Putamen (tissue), 1 donor: ENCODE results near the gene USH1G.
"Not testable (repeated sequence)": the region's sequence is repeated elsewhere in the genome, so short reads cannot be mapped to it uniquely, and the experiment has no call there.

Source experiments
- DNase-seq: peaks from one replicate; pipeline ENCODE4 v3.0.0-alpha.2; 2016; ENCODE audit warnings: low spot score

Gene USH1G

DNA sequence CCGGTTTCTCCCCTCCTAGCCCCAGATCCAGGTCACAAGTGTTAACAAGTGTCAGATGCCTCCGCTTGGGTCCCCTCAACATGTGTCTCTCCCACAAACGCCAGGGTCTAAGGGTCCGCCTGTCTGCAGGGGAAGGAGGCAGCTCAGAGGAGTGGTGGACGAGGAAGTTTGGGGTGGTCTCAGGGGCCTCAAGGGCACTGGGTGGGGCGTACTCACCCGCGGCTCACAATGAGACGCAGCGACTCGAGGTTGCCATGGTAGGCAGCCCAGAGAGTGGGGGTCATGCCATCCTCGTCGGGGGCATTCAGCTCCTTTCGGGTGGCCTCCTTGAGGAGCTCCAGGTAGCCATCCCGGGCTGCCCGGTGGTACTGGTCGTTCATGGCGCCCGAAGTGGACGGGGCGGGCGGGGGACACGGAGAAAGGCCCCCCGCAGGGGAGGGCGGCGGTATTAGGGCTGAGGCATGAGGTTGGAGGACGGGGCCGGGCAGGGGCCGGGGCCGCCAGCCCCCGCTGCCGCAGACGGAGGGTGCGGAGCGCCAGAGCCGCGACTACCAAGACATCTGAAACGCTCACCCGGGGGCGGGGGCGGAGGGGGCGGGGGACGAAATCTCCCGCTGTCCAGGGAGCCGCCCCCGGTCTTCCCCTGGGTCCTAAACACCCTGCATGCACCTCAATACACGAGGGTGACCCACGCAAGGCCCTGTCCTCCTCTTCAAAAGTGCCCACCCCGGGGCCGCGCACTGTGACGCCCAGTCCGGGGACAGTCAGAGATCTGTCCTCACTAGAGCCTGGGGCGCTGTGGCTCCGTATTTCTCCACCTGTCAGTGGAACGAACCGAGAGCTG is at the start of gene USH1G:
Gene USH1G, minus strand, starts transcription at position 562 of the 844 bp plus-strand sequence. Its CDS starts 182 bp downstream, at position 380.
- DNase-seq = no peak

DNA sequence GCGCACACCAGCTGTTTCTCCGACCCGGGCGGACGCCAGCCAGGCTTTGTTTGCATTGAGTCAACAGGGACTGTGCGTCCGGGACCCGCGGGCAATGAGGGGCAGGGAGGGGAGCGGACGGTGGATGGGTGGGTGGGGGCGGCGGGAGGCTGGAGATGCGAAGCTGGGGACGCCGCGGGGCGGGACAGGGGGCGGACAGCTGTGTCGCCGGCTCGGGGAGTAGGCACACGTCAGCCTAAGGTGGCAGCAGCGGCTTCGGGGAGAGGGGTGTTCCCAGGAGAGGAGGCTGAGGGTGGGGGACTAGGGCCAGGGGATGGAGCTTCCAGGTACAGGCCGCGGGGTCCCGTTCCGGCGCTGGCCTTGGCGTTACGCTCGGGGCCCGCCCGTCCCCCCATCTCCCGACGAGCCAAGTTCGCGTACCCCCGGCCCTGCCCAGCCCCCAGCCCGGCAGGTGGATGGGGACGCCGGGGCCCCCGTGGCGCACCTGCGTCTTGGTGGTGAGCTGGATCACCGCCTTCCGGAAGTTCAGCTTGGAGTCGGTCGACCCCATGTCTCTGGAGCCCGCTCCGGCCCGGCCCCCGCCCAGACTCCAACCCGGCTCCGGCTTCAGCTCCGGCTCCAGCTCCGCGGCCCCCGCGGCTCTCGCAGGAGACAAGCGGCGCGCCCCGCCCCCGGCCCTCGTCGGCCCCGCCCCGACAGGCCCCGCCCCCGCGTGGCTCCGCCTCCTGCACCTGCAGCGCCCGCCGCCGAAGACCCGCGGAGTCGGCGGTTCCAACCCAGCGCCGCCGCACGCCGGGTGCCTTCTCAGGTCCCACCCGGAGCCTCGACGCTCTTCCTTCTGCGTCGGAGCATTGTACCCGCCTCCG is 49.3 kb upstream of the USH1G start, which contains the start of gene HID1:
Gene HID1, minus strand, starts transcription at position 653 of the 866 bp plus-strand sequence. Its CDS starts 103 bp downstream, at position 550.
- peak; percentile 80 for DNase-seq

DNA sequence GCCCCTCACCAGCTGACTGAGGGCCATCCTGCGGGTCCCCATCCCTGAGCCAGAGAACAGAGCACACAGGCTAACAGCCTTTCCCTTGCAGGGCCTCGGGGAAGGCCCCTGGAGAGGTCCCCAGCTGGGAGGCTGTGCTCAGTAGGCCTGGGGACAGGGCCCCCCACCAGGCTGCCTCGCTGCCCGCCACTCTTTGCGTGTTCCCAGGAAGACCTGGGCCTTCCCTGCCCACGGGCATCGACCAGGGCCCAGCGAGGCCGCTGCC is 48.7 kb upstream of the USH1G start:
- no peak for DNase-seq

DNA sequence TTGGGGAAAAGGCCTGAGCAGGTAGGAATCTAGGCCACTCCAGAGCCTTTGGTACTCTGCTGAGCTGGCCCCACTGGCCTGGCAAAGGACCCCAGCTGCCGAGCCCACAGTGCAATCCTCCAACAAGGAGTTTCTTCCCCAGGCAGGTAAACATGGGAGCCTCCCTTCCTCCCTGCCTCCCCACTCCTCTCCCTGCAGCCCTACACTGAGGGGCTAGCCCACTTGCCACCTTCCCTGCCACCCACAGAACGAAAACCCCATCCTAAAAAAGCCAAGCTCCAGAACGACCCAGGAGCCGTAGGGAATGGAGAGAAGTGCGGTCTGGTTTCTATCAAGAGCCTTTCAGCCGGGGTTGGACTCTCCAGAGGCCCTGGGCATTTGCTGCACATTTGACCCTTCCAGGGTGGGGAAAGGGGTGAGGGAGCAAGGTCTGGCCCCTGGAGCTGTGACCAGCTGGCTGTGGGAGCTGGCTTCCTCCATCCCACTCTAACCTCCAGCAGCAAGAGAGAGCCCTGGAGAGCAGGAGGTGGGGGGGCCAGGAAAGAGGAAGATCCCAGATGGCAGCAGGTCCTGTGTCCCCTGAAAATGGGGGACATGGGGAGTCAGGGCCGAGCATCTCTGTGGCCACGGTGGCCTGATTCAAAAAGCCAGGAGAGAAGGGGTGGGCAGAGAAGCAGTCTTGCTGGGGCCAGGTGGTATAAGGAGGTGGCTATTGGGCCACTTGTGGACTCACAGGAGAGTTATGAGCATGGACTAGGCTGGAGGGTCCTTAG is 48.2 kb upstream of the USH1G start:
- DNase-seq = no peak

DNA sequence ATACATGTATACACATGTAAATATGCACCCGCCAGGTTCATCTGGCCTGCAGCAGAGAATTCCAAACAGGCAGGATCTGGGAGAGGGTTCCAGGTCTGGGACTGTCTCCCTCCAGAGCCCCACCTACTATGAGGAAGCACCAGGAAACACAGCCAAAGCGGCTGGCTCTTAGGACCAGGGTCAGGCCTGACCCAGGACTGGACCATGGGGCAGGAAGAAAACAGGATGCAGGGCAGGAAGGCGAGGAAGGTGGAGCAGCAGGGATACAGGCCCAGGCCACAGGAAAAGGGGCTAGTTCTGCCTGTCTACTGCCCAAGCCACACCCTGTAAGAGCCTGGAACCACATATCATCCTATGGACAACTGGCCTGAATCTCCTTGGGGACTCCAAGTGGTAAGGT is 47.3 kb upstream of the USH1G start:
- DNase-seq = no peak

DNA sequence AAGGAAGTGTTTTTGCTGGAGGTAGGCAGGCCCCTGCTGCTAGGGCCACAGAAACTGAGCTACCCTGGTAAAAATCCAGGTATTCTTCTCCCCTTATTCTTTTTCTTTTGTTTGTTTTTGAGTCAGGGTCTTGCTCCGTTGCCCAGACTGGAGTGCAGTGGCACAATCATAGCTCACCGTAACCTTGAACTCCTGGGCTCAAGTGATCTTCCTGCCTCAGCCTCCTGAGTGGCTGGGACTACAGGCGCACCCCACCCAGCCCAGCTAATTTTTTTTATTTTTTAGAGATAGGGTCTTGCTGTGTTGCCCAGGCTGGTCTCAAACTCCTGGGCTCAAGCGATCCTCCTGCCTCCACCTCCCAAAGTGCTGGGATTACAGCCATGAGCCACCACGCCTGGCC is 46.4 kb upstream of the USH1G start:
- not testable (repeated sequence) for DNase-seq

DNA sequence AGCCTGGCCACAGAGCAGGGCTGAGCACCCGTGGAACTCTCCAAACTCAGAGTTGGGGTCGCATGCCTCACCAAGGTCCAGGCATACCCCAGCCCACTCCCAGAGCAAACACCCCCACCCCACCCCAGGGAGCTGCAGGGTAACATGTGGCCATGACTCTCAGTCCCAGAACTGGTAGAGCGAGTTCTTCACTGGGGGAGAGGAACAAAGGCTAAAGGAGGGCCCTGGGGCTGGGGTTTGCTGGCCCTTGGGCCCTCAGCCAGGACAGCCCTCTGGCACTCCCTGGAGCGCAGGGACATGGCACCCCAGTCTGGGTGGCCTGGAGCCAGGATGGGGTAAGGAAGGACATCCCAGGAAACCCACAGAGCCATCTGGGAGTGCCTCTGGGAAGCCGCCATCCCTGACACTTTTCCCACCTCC is 45.3 kb upstream of the USH1G start:
- no peak for DNase-seq

DNA sequence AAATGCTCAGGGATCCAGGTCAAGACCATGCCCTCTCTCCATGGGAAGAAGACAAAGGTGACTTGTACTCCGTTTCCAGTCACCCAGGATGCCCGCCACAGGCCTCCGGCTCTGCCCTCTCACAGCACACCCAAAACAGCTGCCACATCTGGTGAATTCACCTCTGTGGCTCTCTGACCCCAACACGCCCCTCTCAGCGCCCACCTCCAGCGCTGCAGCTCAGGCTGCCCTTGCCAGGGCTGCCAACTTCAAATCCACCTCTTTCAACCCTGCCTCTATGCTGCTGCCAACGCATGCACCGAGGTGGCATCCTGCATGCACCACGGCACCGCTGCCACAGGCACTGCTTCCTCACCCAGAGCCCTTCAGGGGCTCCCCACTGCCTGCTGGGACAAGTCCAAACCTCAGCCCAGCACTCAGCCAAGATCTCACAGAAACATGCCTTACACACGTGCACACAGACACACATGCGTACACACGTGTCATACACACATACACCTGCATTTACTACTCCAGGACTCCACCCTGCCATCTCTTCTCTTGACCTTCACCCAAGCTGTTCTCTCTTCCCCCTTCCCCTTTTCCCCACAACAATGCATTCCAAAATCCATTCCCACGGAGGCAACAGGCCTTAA is 42.0 kb upstream of the USH1G start:
- no peak for DNase-seq

DNA sequence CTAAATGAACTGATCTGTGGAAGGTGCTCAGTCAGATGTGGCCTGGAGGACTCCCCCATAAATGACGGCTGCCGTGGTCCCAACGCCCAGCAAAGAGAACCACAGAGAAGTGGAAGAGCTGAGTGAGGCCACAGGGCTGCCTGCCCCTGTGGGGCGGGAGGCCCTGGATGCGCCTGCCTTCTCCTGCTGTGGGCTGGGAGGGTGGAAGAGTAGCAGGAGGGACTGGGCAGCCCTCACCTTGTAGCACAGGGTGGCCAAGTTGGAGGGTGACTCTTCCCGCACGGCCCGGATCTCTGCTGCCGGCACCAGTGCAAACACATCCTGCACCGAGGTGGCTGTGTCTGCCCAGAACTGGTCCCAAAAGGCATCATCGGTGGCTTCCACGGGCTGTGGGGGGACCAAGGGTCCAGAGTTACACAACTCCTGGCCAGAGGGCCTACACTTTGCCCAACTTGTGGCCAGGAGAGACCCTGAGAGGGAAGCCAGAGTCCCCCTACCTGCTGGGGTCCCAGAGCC is 41.2 kb upstream of the USH1G start:
- no peak for DNase-seq

DNA sequence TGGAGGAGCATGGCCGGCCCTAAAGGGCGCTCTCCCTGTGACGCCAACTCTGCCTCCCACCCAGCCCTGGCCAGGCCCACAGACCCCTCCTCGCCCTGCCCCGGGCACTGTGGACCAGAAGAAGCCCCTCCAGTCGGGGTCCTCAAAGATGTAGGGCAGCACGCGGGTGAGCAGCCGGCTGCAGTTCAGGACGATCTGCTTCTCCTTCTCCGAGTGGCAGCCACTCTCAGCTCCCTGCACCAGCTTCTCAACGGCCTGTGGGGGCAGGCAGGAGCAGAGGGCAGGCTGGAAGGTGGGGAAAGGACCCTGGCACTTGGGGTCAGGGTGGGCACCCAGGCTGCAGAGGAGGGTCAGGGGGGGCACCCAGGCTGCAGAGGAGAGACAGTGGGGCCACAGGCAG is 40.6 kb upstream of the USH1G start:
- DNase-seq = no peak

DNA sequence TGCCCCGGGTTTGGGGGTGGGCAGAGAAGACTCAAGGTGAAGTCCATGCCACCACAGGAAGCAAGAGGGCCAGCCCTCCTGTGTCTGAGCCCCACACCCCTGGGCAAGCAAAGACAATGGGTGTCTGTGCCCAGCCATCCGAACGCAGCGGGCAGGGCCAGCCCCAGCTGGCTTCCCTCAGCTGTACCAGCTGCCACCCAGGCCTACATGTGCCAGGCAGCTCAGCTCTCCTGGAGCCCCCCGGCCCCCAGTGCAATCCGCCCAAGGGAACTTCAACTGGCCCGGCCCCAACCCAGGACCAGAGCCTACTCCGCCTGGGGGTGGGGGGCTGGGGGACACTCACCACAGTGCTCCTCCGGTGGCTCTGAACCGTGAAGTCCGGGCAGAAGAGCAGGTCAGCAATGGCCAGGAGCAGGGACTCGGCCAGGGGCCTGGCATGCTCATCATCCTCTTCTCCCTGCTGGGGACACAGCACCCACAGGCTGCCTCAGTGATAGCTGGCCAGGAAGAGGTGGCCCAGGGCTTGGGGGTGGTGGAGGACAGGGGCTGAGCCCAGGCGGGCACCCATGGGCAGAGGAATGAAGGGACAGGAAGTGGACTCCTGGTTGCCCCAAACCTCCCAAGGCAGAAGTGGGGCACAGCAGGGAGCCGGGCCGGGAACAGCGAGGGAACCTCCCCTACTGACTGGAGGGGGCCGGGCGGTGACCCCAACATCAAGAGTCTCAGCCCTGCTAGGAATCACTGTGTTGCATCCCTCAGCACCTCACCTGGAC is 39.8 kb upstream of the USH1G start:
- DNase-seq = peak; percentile 79

DNA sequence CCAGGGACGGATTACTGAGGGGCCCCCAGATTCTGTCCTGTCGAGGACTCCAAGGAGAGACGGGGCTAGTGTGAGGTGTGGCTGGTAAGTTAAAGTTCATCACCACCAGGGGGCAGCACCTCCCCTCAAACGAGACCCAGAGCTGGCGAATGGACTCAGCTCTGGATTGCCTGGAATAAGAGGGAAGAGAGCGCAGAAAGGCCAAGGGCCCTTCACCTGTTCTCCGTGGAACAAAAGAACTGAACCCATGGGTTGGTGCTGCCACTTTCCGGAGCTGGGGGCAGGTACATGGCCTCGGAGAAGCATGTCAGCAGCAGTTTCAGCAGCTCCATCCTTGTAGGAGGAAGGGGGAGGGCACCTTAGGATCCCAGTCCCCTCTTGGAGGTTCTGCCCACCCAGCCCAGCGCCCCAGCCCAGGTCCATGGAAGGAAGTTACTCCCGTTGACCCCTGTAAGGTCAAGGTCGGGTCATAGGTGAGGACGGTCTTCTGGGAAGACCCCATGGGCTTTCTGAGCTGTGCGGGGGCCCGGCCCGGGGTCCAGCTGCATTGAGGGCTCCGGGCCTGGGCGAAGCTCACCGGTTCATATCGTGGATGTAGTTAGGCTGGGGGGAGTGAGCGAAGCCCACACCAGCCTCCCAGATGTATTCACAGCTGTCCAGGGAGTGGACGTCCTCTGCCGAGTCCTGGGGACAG is 38.7 kb upstream of the USH1G start:
- DNase-seq = peak; percentile 86

DNA sequence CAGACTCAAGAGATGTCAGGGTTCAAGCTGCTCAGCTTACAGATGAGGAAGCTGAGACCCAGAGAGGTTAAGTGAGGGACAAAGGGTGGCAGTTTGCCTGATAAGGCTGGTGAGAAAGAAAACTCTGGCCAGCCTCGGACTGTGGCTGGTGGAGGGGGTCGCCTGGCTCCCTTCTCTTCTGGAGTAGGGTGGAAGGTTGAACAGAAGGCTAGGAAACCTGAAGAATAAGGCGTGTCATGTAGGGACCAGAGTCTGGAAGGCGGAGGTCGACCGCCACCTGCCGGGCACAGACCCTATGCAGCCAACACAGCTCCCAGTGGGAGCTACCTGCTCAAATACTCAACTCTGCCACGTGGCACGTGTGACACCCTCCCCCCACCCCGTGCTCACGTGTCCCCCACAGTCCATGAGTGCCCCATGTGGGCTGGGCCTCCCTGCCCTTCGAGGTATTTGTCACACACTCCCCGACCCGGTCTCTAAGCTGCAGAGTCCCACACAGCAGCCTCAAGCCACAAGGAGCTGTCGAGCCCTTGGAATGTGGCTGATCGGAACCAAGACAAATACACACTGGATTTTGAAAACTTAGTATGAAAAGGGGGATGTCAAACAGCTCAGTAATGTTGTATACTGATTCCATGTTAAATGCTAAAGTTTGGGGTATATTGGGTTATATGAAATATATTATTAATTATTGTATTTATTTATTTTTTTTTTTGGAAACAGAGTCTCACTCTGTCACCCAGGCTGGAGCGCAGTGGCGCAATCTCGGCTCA is 37.7 kb upstream of the USH1G start:
- no peak for DNase-seq

DNA sequence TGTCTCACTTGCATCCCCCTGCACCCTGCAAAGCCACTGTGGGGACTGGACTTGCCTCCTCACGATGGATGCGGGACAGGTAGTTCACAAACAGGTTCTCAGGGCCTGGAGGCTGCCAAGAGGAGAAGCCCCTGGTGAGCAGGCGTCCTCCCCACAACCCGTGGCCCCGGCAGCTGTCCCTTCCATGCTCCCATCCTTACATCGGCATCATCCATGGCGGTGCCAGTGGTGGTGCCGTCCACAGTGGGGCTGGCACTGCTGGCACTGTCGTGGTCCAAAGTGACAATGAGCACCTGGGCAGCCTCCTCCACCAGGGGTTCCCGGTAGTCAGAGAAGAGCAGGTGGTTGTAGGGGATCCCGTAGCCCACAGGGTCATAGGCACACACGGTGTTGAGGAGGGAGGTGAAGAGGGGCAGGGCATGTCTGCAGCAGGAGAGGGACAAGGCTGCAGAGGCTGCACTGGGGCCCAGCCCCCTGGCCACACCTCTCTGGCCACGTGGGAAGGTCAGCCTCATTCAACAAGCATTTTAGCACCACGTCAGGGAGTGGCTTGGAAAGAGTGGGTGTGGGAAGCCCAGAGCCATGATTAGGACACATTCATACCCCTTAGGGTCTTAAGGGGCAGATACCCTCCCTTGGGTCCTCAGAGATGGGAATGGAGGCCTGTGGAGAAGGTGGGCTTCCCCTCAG is 36.9 kb upstream of the USH1G start:
- DNase-seq = no peak

DNA sequence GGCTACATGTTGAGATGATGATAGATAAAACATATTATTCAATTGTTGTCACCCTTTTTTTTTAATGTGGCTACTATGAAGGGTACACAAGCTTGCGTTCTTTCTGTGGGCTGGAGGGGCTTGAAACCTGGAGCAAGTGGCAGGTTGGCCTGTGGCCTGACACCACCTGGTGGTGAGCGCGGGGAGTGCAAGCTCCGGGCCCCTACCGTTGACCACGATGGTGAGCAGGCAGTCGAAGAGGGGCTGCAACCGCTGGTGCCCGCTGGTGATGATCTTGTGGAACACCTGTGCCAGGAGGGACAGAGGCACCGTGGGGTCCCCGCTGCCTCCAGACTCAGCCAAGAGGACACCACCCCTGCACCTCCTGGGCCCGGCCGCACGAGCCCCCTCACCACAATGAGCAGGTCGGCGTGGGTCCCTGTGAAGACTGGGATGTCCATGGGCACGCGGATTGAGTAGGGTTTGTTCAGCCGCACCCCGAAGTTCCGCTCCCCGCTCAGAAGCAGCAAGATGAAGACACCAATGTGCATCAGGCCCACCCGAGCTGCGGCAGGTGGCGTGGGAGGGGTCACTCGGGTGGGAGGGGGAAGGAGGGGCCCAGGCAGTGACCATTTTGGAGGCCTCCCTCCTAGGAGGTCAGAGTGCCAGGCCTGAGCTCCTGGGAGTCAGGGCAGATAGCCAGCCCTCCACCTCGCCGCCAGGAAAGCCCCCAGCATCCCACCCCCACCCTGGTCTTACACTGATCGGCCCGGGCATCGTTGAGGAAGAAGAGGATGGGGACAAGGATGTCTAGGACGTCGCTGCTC is 35.1 kb upstream of the USH1G start:
- no peak for DNase-seq

DNA sequence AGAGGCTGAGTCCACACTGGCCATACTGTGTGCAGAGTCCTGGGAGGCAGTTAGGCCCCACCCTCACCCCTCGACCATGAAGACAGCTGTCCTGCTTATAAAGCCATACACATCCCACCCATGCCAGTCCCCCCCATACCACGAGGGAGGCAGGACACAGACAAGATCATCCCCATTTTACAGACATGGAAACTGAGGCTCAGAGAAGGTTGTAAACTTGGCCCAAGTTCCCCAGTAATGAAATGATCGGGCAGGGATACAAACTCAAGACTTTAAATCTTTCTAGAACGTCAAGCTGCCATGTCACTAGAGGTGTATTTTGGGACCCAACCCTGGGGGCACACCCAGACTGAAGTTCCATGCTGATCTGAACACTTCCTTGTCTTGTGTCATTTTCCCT is 33.0 kb upstream of the USH1G start:
- no peak for DNase-seq

DNA sequence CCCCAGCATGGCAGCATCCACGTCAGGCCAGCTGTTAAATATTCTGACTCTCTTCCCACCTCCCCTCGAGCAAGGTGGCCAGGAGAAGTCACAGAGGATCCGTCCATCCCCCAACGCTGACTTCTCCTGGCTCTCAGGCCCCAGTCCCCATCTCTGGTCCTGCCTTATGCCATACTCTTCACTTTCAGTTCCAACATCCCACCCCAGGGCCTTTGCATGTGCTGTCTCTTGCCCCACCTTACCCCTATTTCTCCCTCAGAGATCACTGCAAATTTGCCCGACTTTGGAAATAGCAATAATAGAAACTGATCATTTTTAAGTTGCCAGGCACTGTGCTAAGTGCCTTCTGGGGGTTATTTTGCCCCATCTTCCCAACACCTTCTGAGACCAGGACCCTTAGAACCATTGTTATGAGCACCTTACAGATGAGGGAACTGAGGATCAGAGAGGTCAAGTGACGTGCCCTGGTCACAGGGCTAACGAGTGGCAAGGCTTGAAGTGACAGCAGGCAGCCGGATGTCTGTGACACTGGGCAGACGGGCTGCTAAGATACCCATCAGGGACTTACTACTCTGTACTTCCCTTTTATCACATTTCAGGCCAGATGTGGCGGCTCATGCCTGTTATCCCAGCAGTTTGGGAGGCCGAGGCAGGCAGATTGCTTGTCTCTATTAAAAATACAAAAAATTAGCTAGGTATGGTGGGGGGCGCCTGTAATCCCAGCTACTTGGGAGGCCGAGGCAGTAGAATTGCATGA is 31.8 kb upstream of the USH1G start:
- no peak for DNase-seq
